GM21515 (cell line): Measurements from ENCODE around the gene RRBP1.
"Not testable (repeated sequence)": the region's sequence is repeated elsewhere in the genome, so short reads cannot be mapped to it uniquely, and the experiment has no call there.

ENCODE experiments used
- ATAC-seq: cut with Tn5 transposase; IDR thresholded peaks from one replicate; pipeline ENCODE4 v1.9.1; 2021; ENCODE audit not compliant: unreplicated experiment

The RRBP1 gene

GRCh38 chr20:17709361-17710293 is 27.6 kb upstream of the RRBP1 start:
- no peak for ATAC-seq

- no peak for ATAC-seq
Observed at GRCh38 chr20:17708675-17709360, 26.8 kb upstream of the RRBP1 start.

- not testable (repeated sequence) for ATAC-seq
Observed at GRCh38 chr20:17707951-17708350, 25.9 kb upstream of the RRBP1 start.

- ATAC-seq, result no peak
Observed at GRCh38 chr20:17706632-17707031, 24.6 kb upstream of the RRBP1 start.

- ATAC-seq, result no peak
Observed at GRCh38 chr20:17705916-17706315, 23.9 kb upstream of the RRBP1 start.

- no peak for ATAC-seq
Observed at GRCh38 chr20:17704589-17705317, 22.7 kb upstream of the RRBP1 start.

- ATAC-seq, result no peak
Observed at GRCh38 chr20:17701826-17702225, 19.8 kb upstream of the RRBP1 start.

GRCh38 chr20:17700637-17701036 is 18.6 kb upstream of the RRBP1 start:
- no peak for ATAC-seq

- ATAC-seq, result no peak
Observed at GRCh38 chr20:17699931-17700351, 17.9 kb upstream of the RRBP1 start, which contains the start of gene BANF2. Gene BANF2 (plus strand): TSS chr20:17699966. CDS start chr20:17725026, 25,060 bp downstream.

GRCh38 chr20:17698384-17698783 is 16.3 kb upstream of the RRBP1 start:
- ATAC-seq, result no peak

- ATAC-seq, result no peak
Observed at GRCh38 chr20:17697171-17697570, 15.1 kb upstream of the RRBP1 start.

GRCh38 chr20:17696287-17696686 is 14.2 kb upstream of the RRBP1 start:
- ATAC-seq, result no peak

- no peak for ATAC-seq
Observed at GRCh38 chr20:17694767-17695166, 12.7 kb upstream of the RRBP1 start.

- ATAC-seq, result no peak
Observed at GRCh38 chr20:17693444-17694001, 11.5 kb upstream of the RRBP1 start.

GRCh38 chr20:17691758-17692157 is 9.7 kb upstream of the RRBP1 start:
- ATAC-seq, result no peak

GRCh38 chr20:17690144-17690543 is 8.1 kb upstream of the RRBP1 start:
- no peak for ATAC-seq

- no peak for ATAC-seq
Observed at GRCh38 chr20:17688965-17689364, 6.9 kb upstream of the RRBP1 start.

GRCh38 chr20:17687800-17688199 is 5.8 kb upstream of the RRBP1 start:
- ATAC-seq, result no peak

- no peak for ATAC-seq
Observed at GRCh38 chr20:17685168-17685567, 3.1 kb upstream of the RRBP1 start.

GRCh38 chr20:17684077-17684888 is 2.2 kb upstream of the RRBP1 start:
- ATAC-seq, result no peak
